ENCODE measurements around the gene SAMD3.
"Not testable (repeated sequence)": the region's sequence is repeated elsewhere in the genome, so short reads cannot be mapped to it uniquely, and the experiment has no call there.

Gene SAMD3, protein sequence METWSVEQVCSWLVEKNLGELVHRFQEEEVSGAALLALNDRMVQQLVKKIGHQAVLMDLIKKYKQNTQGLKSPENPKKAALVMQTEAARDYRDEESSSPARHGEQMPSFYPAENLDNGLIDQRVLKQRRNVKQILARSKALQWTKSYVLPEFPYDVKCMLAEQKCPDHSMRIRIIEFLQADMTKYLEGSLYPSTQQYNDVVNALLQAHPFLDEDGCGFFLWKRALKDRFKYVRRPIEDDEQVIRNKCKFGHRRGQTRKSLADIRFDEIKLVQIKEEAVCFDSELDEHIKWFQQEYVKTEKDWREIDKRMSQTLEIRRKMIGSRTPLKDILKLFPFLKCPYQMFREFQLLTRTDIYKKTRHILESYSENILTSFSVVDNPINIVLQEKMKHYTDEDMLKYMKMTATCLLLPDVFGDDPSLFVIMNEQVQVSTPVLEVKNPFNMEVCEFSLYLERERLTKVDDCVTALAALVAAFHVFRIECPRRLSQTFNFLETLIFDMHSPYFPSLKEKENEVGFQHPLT

DNA sequence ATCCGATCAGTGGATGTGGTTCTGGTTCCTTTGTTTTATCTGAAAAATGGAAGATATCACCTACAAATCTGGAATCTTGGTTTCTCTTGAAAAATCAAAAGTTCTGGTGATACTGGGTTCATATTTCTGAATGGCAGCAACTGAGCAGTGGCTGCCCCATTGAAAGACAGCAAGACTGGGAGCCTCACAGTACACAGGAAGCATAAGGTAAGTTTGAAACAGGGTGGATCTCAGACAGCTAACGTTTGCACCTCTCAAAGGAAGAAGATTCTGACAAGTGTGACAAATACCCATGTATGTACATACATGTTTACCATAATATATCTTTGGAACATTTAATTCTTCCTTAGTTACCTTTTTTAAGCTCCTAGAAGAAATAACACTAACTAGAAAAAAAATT lies at the start of gene SAMD3:
Gene SAMD3, minus strand, starts transcription at position 177 of the 400 bp plus-strand sequence. CDS start 7,678 bp downstream, outside the sequence.
- no peak for DNase-seq
- no peak for TF ChIP-seq POLR2A (IDR thresholded peaks at IDR 0.05; ENCODE audit: low read length)
- no peak for TF ChIP-seq GATA1 (IDR thresholded peaks at IDR 0.05; ENCODE audit: low read depth, low read length)

DNA sequence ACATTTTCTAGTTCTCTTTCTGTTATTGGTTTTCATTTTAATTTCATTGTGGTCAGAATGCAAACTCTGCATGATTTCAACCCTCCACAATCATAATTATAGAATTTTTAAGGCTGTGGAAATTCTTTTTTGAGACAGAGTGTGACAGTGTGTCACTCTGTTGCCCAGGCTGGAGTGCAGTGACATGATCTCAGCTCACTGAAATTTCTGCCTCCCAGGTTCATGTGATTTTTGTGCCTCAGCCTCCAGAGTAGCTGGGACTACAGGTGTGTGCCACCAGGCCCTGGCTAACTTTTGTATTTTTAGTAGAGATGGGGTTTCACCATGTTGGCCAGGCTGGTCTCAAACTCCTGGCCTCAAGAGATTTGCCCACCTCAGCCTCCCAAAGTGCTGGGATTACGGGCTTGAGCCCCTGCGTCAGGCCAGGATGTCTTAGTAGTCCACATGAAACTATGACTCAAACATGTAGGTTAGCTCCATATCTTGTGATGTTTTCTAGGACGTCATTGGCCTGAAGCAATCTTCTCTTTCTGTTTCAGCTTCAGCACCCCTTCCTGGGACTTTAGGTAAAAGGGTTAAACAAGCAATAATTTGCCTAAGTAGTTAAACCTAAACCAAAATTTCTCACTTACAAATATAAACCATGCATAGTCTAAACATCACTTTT lies 47.4 kb upstream of the SAMD3 start:
- TF ChIP-seq POLR2A (IDR thresholded peaks at IDR 0.05; ENCODE audit: low read length) (no peak), GATA1 (IDR thresholded peaks at IDR 0.05; ENCODE audit: low read depth, low read length) (no peak)
- no peak for DNase-seq

DNA sequence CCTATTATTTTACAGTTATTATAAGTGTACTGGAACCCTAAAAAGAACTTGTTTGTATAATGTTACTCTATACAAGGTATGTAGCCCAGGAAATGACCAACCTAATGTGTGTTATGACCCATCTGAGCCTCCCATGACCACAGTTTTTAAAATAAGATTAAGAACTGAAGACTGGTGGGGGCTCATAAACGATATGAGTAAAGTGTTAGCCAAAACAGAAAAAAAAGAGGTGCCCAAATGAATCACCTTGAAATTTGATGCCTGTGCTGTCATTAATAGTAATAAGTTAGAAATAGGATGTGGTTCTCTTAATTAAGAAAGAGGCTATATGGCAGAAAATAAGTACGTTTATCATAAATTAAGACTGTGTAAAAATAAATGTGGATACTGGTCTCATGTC lies 42.8 kb upstream of the SAMD3 start:
- not testable (repeated sequence) for DNase-seq

DNA sequence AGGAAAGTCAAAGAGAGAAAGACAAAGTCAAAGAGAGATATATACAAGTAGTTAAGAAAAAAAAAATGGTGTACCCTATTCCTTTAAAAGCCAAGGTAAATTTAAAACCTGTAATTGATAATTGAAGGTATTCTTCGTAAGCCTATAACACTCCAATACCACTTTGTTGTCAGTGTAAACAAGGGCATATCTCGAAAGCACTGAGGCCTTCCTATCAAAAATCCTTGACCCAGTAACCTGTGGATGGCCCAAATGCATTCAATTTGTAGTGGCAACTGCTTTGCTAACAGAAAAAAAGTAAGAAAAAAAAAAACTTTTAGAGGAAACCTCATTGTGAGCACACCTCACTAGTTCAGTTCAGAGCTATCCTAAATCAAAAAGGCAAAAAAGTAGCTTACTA lies 39.3 kb upstream of the SAMD3 start:
- no peak for TF ChIP-seq POLR2A (IDR thresholded peaks at IDR 0.05; ENCODE audit: low read length)
- TF ChIP-seq GATA1 (IDR thresholded peaks at IDR 0.05; ENCODE audit: low read depth, low read length) = no peak
- no peak for DNase-seq

DNA sequence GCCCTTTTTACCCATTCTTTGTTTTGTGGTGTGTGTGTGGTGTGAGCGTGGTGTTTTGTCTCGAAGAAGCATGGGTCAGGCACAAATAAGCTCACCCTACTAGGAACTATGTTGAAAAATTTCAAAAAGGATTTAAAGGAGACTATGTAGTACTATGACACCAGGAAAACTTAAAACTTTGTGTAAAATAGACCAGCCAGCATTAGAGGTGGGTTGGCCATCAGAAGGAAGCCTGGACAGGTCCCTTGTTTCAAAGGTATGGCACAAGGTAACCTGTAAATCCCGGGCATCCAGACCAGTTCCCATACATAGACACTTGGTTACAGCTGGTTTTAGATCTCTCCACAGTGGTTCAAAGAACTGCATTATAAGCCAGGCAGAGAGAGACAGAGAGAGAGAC lies 38.8 kb upstream of the SAMD3 start:
- DNase-seq = not testable (repeated sequence)

DNA sequence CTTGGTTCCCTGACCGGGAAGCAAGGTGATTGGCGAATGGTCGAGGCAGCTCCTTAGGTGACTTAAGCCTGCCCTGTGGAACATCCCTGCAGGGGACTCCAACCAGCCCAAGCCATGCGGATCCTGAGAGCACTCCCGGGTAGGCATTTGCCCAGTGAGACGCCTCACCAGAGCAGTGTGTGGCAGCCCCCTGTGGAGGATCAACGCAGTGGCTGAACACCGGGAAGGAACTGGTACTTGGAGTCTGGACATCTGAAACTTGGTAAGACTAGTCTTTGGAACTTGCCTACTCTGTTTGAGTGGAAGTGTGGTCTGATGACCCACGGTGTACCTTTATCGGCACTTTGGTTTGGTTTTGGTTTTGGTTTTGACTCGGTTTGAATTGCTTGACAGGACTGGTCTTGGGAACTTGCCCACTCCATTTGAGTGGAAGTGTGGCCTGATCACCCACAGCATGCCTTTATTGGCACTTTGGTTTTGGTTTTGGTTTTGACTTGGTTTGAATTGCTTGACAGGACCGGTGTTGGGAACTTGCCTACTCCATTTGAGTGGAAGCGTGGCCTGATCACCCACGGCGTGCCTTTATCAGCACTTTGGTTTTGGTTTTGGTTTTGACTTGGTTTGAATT lies 38.0 kb upstream of the SAMD3 start:
- not testable (repeated sequence) for DNase-seq

DNA sequence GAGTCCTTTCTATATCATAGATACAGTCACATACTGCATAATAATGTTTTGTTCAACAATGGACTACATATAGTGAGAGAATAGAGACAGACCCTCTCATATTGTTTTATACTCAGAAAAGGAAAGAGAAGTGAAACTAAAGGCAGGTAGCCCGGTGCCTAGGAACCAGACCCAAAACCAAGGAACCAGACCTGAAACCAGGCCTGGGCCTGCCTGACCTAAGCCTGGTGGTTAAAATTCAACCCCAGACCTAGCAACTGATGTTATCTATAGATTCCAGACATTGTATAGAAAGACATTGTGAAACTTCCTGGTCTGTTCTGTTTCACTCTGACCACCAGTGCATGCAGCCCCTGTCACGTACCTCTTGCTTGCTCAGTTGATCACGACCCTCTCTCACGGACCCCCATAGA lies 37.3 kb upstream of the SAMD3 start:
- DNase-seq = not testable (repeated sequence)

DNA sequence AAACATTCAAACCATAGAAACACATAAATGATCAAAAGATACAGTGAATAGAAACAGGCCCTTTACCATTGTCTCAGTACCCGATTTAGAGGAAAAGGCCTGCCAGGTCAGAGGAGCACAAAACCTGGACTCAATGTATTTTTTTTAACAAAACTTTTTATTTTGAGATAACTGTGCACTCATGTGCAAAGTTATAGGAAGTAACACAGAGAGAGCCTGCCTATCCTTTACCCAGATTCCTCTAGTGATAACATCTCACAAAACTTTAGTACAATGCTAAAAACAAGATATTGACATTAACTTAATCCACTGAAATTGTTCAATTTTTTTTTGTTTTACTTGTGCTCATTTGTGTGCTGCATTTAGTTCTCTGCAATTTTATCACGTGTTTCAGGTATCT lies 36.8 kb upstream of the SAMD3 start:
- no peak for DNase-seq

DNA sequence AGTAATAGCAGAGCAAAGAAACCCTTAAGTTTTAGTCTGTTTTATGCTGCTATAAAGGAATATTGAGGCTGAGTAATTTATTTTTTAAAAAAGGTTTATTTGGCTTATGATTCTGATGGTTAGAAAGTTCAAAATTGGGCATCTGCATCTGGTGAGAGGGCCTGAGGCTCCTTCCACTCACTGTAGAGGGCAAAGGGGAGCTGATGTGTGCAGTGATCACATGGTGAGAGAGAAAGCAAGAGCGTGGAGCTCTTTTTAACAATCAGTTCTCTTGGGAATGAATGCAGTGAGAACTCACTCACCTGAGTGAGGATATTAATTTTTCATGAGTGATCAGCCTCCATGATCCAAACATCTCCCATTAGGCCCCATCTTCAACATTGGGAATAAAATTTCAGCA lies 36.4 kb upstream of the SAMD3 start:
- DNase-seq = no peak
- TF ChIP-seq GATA1 (IDR thresholded peaks at IDR 0.05; ENCODE audit: low read depth, low read length) (no peak), POLR2A (IDR thresholded peaks at IDR 0.05; ENCODE audit: low read length) (no peak)

More for the DNA sequence above, 36.8 kb upstream of the SAMD3 start:
- TF ChIP-seq POLR2A (IDR thresholded peaks at IDR 0.05; ENCODE audit: low read length) (no peak), GATA1 (IDR thresholded peaks at IDR 0.05; ENCODE audit: low read depth, low read length) (no peak)

DNA sequence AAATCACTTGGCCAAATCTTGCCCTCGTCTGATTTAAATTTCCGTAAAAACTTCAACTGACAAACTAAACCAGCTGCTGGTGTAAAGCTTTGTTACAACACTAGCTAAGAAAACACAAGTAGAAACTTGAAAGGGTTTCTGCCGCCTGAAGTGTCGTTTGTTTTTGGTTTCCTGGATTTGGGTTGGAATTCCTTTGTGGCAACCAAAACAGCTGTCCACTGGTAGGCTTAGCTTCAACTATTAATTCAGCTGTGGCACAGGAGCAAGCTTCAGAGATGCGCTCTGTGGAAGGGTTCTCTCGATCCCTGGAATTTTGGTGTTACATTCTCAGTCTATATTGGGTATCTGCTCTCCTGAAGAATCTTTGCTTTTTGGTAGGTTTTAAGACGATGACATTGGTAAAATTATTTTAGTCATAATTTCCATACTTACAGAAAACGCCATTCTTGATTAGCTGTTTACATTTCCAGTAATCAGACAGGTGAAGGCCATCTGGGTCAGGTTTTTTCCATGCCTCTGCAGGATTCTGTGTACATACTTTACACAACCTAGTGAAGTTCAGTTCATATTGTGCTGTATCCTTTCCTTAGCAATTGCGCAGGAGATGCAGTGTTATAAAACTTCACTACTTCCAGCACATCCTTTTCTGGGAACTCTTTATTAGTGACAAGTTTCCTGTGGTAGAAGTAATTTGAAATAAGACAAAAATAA lies 29.9 kb upstream of the SAMD3 start:
- DNase-seq = no peak
- no peak for TF ChIP-seq POLR2A (IDR thresholded peaks at IDR 0.05; ENCODE audit: low read length)
- no peak for TF ChIP-seq GATA1 (IDR thresholded peaks at IDR 0.05; ENCODE audit: low read depth, low read length)

DNA sequence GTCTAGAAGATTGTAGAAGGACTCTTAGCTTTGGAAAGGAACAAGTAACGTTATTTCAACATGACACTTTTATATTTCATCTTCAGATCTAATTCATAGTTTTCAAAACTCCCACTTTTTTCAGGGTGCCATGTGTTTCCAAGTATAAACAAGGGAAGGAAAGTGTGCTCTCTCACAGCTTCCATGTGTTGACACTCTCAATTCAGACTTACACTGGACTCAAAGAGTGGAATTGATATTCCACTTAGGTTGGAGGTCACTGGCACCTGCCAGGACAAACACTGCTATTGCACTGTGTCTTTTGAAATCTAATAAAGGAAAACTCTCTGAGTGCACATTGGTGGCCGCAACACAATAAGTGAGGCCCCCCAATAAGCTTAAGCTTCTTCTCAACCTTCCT lies 22.5 kb upstream of the SAMD3 start:
- TF ChIP-seq POLR2A (IDR thresholded peaks at IDR 0.05; ENCODE audit: low read length) (no peak), GATA1 (IDR thresholded peaks at IDR 0.05; ENCODE audit: low read depth, low read length) (no peak)
- no peak for DNase-seq

DNA sequence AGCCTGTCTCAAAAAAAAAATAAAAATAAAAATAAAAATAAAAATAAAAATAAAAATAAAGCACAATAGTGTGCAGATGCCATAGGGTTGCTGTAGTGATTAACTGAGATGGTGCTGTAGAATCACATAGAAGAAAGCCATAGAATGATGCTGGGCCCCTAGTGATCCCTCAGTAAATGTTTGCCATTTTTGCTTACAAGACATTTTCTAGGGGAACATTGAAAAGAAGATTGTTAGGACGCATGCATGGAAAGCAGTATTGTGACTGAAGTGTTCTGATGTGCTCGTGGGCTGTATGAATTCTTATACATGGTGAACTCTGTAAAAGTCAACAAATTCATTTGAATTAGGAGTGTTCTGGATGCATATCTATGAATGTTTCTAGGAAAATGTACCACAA lies 22.0 kb upstream of the SAMD3 start:
- TF ChIP-seq POLR2A (IDR thresholded peaks at IDR 0.05; ENCODE audit: low read length) (no peak), GATA1 (IDR thresholded peaks at IDR 0.05; ENCODE audit: low read depth, low read length) (no peak)
- no peak for DNase-seq

DNA sequence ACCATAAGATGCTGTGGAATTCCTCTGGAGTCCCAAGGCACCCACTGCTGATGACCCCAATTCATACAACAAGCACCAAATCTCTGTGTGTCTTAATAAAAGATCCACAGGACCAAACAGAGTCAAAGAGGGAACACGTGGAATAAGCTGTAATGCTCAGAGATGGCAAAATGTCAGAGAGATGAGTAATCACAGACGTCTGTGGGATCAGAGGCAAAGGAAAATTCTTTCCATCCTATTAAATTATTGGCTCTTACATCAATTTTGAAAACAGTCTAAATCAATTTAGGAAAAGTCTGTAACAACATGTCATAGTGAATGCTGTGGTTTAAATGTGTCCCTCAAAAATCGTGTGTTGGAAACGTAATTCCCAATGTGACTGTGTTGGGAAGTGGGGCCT lies 17.5 kb upstream of the SAMD3 start:
- TF ChIP-seq GATA1 (IDR thresholded peaks at IDR 0.05; ENCODE audit: low read depth, low read length) (no peak), POLR2A (IDR thresholded peaks at IDR 0.05; ENCODE audit: low read length) (no peak)

DNA sequence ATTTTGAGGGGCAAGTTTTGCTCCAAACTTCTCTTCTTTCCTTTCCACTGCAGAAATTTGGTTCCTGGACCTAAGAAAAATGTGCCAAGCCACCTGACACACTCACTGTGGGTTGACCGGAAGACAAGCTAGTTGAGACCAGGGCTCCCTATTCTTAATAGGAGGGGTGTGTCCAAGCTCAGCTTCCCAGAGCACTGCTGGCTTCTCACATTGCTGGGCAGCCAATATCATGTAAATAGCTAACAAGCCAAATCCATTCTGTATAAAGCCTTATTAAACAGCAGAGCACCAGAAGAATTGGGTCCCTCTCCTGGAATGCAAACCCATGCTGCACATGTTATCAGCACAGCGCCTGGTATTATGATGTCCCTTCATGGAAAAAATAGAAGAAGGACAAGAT lies 17.0 kb upstream of the SAMD3 start:
- TF ChIP-seq POLR2A (IDR thresholded peaks at IDR 0.05; ENCODE audit: low read length) (no peak), GATA1 (IDR thresholded peaks at IDR 0.05; ENCODE audit: low read depth, low read length) (no peak)
- DNase-seq = no peak

More for the DNA sequence above, 17.5 kb upstream of the SAMD3 start:
- no peak for DNase-seq
